ENCODE data around the gene PLEKHO2. TPM values are rescaled to one million over a fixed set of nuclear protein-coding genes. Genes with fewer than 3 reads are reported as not detected.
A peak's percentile ranks its signal among the peaks of the same experiment; 100 is the strongest.

Gene PLEKHO2
- total RNA-seq, 4 donors from 2014 or later, result 53.0 to 86.6 (median 58.4) TPM

DNA sequence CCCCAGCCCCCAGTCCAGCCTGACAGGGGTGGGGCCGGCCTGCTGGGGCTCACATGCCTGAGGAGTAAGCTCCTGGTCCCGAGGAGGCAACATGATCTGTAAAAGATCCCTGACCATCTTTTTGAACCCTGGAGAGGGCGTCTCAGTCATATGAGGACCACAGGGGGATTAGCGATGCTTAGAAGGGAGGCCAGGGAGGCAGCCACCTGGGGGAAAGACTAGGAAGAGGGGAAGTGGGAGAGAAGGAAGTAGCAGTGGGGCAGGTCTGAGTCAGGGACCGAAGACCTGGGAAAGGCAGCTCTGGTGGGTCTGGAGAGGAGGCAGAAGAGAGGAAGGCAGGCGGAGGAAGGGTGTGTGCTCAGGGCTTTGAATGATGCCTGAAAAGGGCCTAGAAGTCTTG lies 35.2 kb upstream of the PLEKHO2 start:
- ATAC-seq (ENCODE audit: low FRiP score), result no peak
- DNase-seq (ENCODE audit: low spot score), result no peak
- TF ChIP-seq, protein P1, sequence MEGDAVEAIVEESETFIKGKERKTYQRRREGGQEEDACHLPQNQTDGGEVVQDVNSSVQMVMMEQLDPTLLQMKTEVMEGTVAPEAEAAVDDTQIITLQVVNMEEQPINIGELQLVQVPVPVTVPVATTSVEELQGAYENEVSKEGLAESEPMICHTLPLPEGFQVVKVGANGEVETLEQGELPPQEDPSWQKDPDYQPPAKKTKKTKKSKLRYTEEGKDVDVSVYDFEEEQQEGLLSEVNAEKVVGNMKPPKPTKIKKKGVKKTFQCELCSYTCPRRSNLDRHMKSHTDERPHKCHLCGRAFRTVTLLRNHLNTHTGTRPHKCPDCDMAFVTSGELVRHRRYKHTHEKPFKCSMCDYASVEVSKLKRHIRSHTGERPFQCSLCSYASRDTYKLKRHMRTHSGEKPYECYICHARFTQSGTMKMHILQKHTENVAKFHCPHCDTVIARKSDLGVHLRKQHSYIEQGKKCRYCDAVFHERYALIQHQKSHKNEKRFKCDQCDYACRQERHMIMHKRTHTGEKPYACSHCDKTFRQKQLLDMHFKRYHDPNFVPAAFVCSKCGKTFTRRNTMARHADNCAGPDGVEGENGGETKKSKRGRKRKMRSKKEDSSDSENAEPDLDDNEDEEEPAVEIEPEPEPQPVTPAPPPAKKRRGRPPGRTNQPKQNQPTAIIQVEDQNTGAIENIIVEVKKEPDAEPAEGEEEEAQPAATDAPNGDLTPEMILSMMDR (IDR thresholded peaks at IDR 0.05), result no peak

DNA sequence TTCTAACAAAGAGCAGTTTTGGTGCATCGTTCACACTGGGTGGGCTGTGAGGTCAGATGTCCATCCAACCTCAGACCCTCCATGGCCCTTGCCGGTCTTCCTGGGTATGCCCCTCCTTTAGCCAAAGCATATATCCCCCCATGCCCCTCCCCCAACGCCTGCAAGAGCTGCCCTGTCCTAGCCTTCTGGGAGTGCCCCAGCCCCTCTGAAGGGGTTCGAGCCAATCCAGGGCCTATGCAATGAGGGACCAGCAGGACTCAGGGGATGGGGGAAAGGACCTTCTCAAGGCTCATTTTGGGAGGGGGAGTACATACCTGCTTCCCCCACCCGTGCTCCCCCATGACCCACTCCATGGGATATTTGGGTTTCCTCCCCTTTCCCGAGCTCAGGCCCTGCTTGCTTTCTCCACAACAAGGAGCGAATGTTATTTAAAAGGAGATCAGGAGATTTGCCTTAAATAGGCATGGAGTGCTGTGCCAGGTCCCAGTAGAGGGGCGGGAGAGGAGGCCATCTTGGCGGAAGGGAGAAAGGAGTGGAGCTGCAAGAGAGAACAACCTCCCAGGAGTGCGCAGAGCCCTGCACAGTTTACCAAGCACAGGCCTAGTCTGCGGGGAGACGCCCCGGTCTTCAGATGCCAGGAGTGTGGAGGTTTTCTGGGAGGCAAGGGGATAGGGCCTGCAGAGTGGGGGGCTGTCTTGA lies 34.5 kb upstream of the PLEKHO2 start:
- ATAC-seq (ENCODE audit: low FRiP score), result no peak
- no peak for DNase-seq (ENCODE audit: low spot score)
- TF ChIP-seq, protein P1 (IDR thresholded peaks at IDR 0.05), result no peak

DNA sequence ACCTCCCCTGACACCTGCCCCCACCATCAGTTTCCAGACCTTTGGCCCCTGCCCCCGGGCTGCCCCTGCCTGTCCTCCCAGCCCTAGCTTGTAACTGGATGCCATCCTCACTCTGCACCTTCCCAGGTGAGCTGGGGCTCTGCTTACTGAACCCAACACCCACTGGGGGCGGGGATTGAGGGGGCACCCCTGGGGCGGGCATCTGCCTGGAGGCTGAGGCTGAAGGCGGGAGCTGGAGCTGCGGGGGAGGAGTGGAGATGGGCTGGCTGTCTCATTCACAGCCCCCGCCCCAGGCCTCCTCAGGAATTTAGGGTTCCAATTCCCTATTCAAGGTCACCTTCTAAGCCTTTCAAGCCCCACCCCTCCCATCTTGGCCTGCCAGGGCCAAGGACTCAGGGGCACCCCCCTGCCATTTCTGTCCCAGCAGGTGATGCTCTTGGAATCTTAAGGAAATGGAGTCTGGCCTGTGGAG lies 33.9 kb upstream of the PLEKHO2 start:
- DNase-seq (ENCODE audit: low spot score) (no peak), ATAC-seq (ENCODE audit: low FRiP score) (no peak)
- TF ChIP-seq, protein P1 (IDR thresholded peaks at IDR 0.05), result no peak

DNA sequence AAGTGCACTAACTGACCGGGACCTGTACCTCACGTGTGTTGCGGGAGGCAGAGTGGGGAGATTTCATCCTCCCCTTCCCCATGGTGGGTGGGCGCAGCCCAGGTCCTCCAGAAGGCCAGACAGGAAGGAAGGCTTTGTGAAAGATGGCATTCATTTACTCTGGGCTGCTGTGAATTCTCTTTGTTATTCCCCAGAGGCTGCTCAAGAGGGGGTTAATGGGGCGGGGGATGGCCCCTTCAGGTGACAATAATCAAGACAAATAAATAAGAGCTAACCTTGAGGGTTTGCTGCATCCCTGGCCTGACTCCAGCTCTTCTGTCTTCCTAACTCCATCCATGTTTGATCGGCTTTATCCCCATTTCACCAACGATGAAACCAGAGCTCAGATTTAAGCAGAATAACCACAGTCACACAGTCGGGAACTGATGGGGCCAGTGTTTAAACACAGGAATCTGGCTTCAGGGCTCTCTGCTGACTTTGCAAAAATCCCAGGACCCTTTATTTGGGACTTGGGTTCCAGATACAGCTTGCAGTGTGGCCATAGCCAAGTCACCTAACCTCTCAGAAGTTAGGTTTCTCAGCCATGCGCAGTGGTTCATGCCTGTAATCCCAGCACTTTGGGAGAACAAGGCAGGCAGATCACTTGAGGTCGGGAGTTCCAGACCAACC lies 32.8 kb upstream of the PLEKHO2 start:
- DNase-seq (ENCODE audit: low spot score) (no peak), ATAC-seq (ENCODE audit: low FRiP score) (no peak)
- TF ChIP-seq, protein P1 (IDR thresholded peaks at IDR 0.05), result no peak

DNA sequence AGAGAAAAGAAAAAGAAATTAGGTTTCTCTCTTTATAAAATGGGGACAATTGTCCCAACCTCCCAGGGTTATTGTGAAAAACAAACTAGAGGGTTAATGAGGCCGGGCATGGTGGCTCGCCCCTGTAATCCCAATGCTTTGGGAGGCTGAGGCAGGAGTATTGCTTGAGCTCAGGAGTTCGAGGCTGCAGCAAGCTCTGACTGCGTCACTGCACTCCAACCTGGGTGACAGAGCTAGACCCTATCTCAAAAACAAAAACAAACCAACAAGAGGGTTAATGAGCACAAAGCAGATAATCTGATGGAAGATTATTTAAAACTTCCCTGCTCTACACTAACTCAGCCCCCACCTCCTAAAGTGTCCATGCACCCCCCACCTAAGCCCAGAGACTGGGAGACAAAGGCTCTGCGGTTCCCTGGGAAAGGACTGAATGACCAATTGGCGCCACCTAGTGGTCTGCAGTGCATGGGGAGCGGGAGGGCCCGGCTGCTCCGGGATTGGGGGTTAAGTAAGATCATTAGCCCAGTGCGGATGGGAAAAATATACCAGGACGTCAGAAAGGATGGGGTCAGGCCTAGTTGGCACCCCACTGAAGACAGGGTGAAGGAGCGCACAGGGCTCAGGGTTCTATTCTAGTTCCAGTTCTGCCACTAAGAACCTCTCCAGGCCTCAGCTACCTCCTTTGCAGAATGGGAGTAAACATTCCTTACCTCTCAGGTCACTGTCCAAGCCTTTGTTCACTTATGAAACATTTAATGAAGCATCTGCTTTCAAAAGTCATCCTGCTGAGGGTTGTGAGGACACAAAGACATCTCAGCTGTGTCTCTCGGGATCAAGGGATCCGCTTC lies 31.8 kb upstream of the PLEKHO2 start:
- peak; percentile 87 for DNase-seq (ENCODE audit: low spot score)
- peak; percentile 85 for ATAC-seq (ENCODE audit: low FRiP score)
- TF ChIP-seq, protein P1 (IDR thresholded peaks at IDR 0.05), result peak in 1 of 3 donors; percentile 52

DNA sequence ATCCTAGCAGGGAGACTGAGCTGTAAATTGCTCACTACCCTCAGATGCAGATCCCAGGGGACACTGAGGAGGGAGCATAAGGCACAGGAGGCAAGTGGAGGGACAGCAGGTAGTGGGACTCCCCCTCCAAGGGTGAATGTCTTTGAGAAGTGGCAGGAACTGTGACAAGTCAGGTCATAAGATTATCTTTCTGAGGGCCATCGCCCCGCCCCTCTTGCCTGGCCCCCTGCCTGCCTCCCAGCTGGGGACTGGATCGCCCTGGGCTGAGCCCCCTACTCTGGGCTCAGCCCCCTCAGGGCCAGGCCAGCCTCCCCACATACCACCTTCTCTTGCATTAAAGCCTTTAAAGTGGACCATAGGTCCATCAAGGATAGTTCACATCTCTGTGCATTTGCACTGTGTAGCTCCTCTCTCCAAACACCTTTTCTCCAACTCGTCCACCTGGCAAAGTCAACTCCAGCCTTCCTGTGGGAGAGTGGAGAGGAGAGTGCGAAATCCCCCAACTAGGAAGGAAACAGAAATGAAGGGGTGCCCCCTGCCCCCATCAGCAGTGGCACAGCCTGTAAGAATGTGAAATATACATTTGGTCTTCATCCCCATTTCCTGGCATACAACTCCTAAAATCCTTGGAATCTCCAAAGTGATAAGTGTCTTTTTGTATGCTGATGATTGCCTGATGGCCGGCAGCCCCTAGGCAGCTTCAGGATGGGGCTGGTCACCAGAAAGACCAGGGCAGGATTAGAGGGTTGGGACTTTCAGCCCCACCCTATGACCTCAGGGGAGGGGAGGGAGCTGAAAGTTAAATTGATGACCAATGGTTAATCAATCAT lies 31.0 kb upstream of the PLEKHO2 start:
- DNase-seq (ENCODE audit: low spot score), result no peak
- peak; percentile 4 for ATAC-seq (ENCODE audit: low FRiP score)
- TF ChIP-seq, protein P1 (IDR thresholded peaks at IDR 0.05), result no peak
